ENCODE results near the gene MYZAP. TPM values are rescaled to one million over a fixed set of nuclear protein-coding genes. Genes with fewer than 3 reads are reported as not detected.
A peak's percentile ranks its signal among the peaks of the same experiment; 100 is the strongest.

The MYZAP gene
- polyA plus RNA-seq, 1 of the 3 experiments (the other 2 are of a cell fraction): 0.07 TPM

DNA sequence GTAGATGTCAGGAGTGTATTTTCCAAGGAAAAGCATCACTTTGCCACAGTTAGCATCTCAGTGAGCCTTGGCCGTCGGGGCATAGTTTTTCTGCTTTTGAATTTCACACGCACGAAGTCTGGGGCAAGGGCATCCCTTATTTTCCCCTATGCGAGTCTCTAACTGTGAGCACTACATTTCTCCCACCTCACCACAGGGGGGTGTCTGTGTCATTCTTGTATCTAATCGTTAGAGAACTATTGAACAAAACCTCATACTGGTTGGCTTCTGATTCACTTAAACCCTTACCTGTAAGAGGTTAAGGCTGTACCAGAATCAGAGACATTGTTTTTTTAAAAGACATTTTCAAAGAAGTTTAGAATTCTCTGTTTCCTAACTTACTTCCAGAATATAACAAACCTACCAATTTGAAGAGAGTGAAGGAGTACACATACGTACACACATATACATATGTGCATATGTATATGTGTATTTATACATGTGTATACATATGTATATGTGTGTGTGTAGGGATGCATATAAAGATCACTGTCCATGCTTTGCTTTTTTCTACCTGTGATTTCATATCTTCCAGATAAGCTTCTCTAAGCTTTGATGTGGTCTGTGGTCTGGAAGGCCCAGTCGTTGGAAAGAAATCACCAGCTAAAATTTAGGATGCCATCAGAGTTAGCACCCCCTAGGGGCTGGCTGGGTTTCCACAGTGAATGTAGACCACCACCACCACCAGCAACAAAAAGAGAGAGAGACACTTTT lies 49.4 kb downstream of the MYZAP start (continued):
- TF ChIP-seq GATA2 (CRISPR knock-in tag; IDR thresholded peaks at IDR 0.05) (no peak), RFX5 (IDR thresholded peaks at IDR 0.05; ENCODE audit: low read length) (no peak), FOSL2 (IDR thresholded peaks at IDR 0.05; ENCODE audit: borderline replicate concordance, low read depth) (no peak), GABPA (IDR thresholded peaks at IDR 0.05; ENCODE audit: low read depth) (no peak), RAD21 (IDR thresholded peaks at IDR 0.05; ENCODE audit: low read length) (peak; percentile 63), MEF2A (IDR thresholded peaks at IDR 0.05; ENCODE audit: borderline replicate concordance, low read depth) (no peak)
- TF ChIP-seq, protein P1, sequence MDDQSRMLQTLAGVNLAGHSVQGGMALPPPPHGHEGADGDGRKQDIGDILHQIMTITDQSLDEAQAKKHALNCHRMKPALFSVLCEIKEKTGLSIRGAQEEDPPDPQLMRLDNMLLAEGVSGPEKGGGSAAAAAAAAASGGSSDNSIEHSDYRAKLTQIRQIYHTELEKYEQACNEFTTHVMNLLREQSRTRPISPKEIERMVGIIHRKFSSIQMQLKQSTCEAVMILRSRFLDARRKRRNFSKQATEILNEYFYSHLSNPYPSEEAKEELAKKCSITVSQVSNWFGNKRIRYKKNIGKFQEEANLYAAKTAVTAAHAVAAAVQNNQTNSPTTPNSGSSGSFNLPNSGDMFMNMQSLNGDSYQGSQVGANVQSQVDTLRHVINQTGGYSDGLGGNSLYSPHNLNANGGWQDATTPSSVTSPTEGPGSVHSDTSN (IDR thresholded peaks at IDR 0.05): no peak

DNA sequence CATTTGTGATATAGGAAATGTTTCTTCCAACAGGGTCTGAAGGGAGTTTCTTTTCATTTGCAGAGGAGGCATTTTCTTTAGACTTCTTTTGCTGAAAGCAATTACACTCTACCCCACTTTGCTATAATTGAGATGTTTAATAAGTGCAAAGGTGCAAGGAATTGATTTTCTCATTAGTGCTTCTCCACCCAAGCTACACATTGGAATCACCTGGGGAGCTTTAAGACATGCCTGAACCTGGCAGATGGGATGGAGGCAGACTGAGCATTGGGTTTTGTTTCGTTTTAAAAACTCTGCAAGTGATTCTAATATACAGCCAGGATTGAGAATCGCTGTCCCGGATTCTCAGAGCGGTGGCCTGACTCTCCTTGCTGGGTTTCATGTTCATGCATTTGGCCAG lies 52.1 kb downstream of the MYZAP start:
- H3K9me2 ChIP-seq: no peaks in the 10 kb centered on the region
- no peak overlapping the region for H3K27ac ChIP-seq (ENCODE audit: low read depth in 2 of 2, low read length in 1 of 2)
- no peaks in the 10 kb centered on the region for H3K36me3 ChIP-seq (replicated peaks in 1 of 2; ENCODE audit: control insufficient read depth in 1 of 2, insufficient read depth in 2 of 2, low read length in 1 of 2)
- WGBS (ENCODE audit: low lambda C conversion rate): 79% methylated on average over 3 of the region's 4 CpGs
- no peaks in the 10 kb centered on the region; the same call in 1 of the 2 replicates for H3K27me3 ChIP-seq (ENCODE audit: insufficient read depth)
- no peaks in the 10 kb centered on the region for H3K4me1 ChIP-seq (ENCODE audit: control insufficient read depth in 1 of 2, insufficient read depth in 2 of 2, low read depth in 1 of 2, low read length in 1 of 2)
- POLR2A ChIA-PET: no interaction called here
- DNase-seq: no peak
- no peak overlapping the region for H3K9ac ChIP-seq
- no peak overlapping the region for H3K4me3 ChIP-seq (ENCODE audit: low read depth in 2 of 2, low read length in 1 of 2)
- CTCF ChIA-PET: interaction anchor here (0.6 to 4.2 kb wide), 5 partner anchors 21 to 427 kb away, joined by 3 to 26 read pairs (median 3); no protein-coding TSS in a partner anchor
- H3K79me2 ChIP-seq (ENCODE audit: insufficient read depth): no peaks in the 10 kb centered on the region
- no peak overlapping the region for H2AFZ ChIP-seq (ENCODE audit: low read depth)
- H4K20me1 ChIP-seq (ENCODE audit: insufficient read depth): no peaks in the 10 kb centered on the region
- H3K4me2 ChIP-seq: no peak overlapping the region
- no peaks in the 10 kb centered on the region for H3F3A ChIP-seq (replicated peaks; ENCODE audit: insufficient read depth)
- no peaks in the 10 kb centered on the region for H3K9me3 ChIP-seq
- TF ChIP-seq EP300 (IDR thresholded peaks at IDR 0.05; ENCODE audit: borderline replicate concordance in 1 of 2, low read depth in 1 of 2, low read length in 1 of 2) (no peak), RFX5 (IDR thresholded peaks at IDR 0.05; ENCODE audit: low read length) (no peak), RAD21 (IDR thresholded peaks at IDR 0.05; ENCODE audit: low read length) (no peak), TCF12 (IDR thresholded peaks at IDR 0.05) (no peak), RCOR1 (IDR thresholded peaks at IDR 0.05; ENCODE audit: low read length) (no peak), EZH2phosphoT487 (IDR thresholded peaks at IDR 0.05; ENCODE audit: borderline replicate concordance, low read depth) (no peak), POLR2AphosphoS5 (IDR thresholded peaks at IDR 0.05; ENCODE audit: low read depth, low read length) (no peak), NRF1 (IDR thresholded peaks at IDR 0.05; ENCODE audit: low read depth, low read length) (no peak), FOXM1 (IDR thresholded peaks at IDR 0.05; ENCODE audit: low read depth) (no peak), TEAD4 (IDR thresholded peaks at IDR 0.05; ENCODE audit: borderline replicate concordance, insufficient read depth) (no peak), MXI1 (IDR thresholded peaks at IDR 0.05; ENCODE audit: low read depth, low read length) (no peak)
- TF ChIP-seq, protein P2, sequence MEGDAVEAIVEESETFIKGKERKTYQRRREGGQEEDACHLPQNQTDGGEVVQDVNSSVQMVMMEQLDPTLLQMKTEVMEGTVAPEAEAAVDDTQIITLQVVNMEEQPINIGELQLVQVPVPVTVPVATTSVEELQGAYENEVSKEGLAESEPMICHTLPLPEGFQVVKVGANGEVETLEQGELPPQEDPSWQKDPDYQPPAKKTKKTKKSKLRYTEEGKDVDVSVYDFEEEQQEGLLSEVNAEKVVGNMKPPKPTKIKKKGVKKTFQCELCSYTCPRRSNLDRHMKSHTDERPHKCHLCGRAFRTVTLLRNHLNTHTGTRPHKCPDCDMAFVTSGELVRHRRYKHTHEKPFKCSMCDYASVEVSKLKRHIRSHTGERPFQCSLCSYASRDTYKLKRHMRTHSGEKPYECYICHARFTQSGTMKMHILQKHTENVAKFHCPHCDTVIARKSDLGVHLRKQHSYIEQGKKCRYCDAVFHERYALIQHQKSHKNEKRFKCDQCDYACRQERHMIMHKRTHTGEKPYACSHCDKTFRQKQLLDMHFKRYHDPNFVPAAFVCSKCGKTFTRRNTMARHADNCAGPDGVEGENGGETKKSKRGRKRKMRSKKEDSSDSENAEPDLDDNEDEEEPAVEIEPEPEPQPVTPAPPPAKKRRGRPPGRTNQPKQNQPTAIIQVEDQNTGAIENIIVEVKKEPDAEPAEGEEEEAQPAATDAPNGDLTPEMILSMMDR (IDR thresholded peaks at IDR 0.05): no peak

Data from SK-N-SH (cell line).